IPS-15b (cell line): ENCODE measurements around the gene PC.

Source experiments
- H3K27me3 ChIP-seq: one replicate; pipeline ENCODE4 v1.6.1; 2013; ENCODE audit warnings: low read length; ENCODE audit not compliant: control insufficient read depth, insufficient read depth
- H3K36me3 ChIP-seq: one replicate; pipeline ENCODE4 v1.6.1; 2013; ENCODE audit warnings: low read length; ENCODE audit not compliant: control insufficient read depth, insufficient read depth
- H3K4me1 ChIP-seq: one replicate; pipeline ENCODE4 v1.6.1; 2013; ENCODE audit warnings: mild to moderate bottlenecking, low read length; ENCODE audit not compliant: control insufficient read depth, insufficient read depth
- H3K4me3 ChIP-seq: one replicate; pipeline ENCODE4 v1.5.1; 2013; ENCODE audit warnings: low read depth, low read length
- H3K9ac ChIP-seq: one replicate; pipeline ENCODE4 v1.6.1; 2013; ENCODE audit warnings: low read depth, mild to moderate bottlenecking, low read length
- H3K9me3 ChIP-seq: one replicate; pipeline ENCODE4 v1.6.1; 2013; ENCODE audit warnings: mild to moderate bottlenecking, low read length; ENCODE audit not compliant: control insufficient read depth, insufficient read depth

Gene PC

DNA sequence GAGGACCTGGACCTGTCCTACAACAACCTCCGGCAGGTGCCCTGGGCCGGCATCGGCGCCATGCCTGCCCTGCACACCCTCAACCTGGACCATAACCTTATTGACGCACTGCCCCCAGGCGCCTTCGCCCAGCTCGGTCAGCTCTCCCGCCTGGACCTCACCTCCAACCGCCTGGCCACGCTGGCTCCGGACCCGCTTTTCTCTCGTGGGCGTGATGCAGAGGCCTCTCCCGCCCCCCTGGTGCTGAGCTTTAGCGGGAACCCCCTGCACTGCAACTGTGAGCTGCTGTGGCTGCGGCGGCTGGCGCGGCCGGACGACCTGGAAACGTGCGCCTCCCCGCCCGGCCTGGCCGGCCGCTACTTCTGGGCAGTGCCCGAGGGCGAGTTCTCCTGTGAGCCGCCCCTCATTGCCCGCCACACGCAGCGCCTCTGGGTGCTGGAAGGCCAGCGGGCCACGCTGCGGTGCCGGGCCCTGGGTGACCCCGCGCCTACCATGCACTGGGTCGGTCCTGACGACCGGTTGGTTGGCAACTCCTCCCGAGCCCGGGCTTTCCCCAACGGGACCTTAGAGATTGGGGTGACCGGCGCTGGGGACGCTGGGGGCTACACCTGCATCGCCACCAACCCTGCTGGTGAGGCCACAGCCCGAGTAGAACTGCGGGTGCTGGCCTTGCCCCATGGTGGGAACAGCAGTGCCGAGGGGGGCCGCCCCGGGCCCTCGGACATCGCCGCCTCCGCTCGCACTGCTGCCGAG lies 99.8 kb downstream of the PC start:
- H3K9me3 ChIP-seq = no peaks in the 10 kb centered on the region
- peaks cover 19% of the 10 kb centered on the region for H3K36me3 ChIP-seq
- peaks cover 4% of the 10 kb centered on the region for H3K4me1 ChIP-seq
- H3K4me3 ChIP-seq = no peak overlapping the region
- no peak overlapping the region for H3K9ac ChIP-seq
- no peaks in the 10 kb centered on the region for H3K27me3 ChIP-seq

DNA sequence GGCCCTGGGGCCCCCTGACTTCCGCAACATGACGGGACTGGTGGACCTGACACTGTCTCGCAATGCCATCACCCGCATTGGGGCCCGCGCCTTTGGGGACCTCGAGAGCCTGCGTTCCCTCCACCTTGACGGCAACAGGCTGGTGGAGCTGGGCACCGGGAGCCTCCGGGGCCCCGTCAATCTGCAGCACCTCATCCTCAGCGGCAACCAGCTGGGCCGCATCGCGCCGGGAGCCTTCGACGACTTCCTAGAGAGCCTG lies 100.3 kb downstream of the PC start:
- H3K4me1 ChIP-seq = peaks cover 4% of the 10 kb centered on the region
- H3K4me3 ChIP-seq = no peak overlapping the region
- H3K9me3 ChIP-seq = no peaks in the 10 kb centered on the region
- no peak overlapping the region for H3K9ac ChIP-seq
- peaks cover 18% of the 10 kb centered on the region for H3K36me3 ChIP-seq
- no peaks in the 10 kb centered on the region for H3K27me3 ChIP-seq

DNA sequence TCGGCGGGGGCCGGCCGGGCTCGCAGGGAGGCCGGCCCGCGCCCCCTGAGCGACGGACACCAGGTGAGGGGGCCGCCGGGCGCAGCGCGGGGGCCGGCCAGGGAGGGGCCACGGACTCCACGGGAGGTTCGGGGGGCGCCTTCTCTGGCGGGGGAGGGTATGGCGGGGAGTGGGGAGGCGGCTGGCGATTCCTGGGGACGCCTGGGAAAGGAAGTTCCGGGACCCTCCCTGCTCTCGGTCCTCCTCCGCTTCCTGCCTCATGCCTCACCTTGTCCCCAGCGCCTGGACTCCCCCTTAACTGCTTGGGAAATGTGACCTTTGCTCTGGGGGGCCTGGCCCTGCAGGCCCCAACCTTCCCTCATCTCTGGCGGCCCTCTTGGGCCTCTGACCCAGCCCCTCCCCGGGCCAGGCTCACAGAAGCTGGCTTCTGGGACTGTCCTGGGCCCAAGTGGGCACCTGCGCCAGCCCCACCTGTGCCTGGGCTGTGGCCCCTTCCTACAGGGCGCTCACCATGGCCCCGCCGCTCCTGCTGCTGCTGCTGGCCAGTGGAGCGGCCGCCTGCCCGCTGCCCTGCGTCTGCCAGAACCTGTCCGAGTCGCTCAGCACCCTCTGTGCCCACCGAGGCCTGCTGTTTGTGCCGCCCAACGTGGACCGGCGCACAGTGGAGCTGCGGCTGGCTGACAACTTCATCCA lies 100.8 kb downstream of the PC start:
- Histone ChIP-seq H3K9me3 (no peaks in the 10 kb centered on the region), H3K4me3 (peak overlapping the region; percentile 42), H3K9ac (peak overlapping the region; percentile 81), H3K4me1 (peaks cover 4% of the 10 kb centered on the region), H3K36me3 (peaks cover 16% of the 10 kb centered on the region), H3K27me3 (no peaks in the 10 kb centered on the region)

DNA sequence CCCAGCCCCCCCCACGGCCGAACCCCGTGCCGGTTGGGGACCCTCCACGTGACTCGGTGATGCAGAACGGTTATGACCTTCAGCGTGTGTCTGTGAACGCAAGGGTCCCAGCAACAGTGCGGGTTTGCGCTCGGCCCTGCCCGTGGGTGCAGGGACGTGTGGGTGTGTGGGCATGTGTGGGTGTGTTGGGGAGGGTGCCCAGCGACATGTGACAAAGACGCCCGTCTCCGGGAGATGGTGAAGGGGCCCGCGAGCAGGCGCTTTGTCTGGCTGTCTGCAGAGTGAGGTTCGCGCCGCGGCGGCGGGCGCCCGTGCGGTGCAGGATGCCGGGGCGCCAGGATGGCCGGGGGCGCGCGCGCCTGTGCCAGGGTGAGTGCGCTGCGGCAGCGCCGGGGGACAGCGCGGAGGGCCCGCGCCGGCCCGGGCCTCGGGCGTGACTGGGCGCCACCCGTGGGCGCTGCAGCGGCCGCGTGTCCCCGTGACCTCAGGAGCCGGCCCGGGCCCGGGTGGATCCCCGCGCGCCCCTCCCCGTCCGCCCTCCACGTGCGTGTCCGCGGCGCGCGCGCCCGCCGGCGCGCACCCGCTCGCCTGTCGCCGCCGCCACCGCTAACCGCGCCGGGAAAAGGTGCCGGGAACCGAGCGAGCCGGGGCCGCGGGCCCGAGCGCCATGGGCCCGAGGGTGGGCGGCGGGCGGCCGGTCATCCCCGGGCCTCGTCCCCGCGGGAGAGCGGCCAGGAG lies 101.5 kb downstream of the PC start, which contains the start of gene LRFN4:
Gene LRFN4 (plus strand): TSS at position 569 of the 738 bp plus-strand sequence. CDS start 681 bp downstream, outside the sequence.
- Histone ChIP-seq H3K36me3 (peaks cover 10% of the 10 kb centered on the region), H3K9me3 (no peaks in the 10 kb centered on the region), H3K27me3 (no peaks in the 10 kb centered on the region), H3K4me1 (peaks cover 4% of the 10 kb centered on the region), H3K4me3 (peak within 1 kb of the TSS; percentile 73), H3K9ac (peak within 1 kb of the TSS; percentile 81)

DNA sequence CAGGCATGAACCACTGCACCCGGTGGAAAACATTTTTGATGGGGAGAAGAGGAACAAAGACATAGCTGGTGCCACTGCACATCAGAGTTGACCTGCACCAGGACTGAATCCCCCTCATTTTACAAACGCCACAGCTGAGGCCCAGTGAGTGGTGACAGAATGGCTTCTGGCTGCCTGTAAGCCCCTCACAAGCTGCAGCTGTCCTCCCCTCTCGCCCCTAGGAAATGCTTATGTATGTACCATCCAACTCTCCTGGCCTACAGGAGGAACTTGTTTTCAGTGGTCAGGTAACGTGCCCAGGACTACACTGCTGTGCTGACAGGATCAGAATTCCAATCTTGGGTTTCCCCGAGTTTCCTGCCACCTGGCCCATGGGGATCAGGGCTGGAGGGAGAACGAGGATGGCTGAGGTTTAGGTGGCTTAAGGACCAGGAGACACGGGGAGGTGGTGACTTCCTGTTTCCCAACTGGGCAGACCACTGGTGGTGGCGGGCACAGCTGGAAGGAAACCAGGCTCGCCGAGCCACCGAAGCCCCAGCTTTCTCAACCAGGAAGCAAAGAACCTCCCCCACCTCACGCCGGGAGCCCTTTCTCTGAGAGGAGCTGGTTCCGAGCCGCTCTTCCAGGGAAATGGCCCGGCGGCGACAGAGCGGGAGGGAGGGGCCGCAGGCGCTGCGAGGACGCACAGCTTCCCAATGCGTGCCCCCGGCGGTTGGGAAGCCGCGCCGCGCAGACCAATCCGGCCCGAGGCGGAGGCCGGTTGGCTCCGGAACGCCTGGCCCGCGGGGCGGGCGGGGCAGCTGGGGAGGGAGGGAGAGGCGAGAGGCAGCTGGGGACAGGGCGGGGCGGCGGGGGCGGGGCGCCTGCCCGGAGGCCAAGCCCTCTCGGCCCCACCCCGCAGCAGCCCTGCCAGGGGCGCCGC lies 102.3 kb downstream of the PC start:
- H3K4me3 ChIP-seq = peak overlapping the region; percentile 73
- peaks cover 10% of the 10 kb centered on the region for H3K36me3 ChIP-seq
- no peaks in the 10 kb centered on the region for H3K27me3 ChIP-seq
- no peaks in the 10 kb centered on the region for H3K9me3 ChIP-seq
- peaks cover 4% of the 10 kb centered on the region for H3K4me1 ChIP-seq
- H3K9ac ChIP-seq = peak overlapping the region; percentile 71

DNA sequence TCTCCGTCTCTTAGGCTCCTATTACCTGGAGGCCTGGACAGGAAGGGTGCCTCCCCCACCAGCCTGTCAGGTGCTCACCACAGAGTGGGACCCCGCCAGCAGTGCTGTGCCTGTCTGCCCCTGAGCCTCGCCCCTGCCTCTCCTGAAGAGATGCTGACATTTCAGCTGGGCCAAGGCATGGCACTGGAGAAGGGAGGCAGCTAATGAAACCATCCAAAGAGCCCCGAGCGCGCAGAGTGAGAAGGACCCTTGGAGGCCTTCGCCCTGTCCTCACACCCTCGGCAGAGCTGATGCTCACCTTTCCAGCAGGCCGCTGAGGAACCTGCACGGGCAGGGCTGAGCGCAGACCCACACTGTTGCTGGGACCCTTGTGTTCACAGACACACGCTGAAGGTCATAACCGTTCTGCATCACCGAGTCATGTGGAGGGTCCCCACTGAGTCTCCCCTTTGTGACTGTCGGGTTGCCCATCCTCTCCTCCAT lies 103.4 kb downstream of the PC start:
- H3K27me3 ChIP-seq = no peaks in the 10 kb centered on the region
- H3K9ac ChIP-seq = no peak overlapping the region
- H3K36me3 ChIP-seq = peaks cover 10% of the 10 kb centered on the region
- peaks cover 4% of the 10 kb centered on the region for H3K4me1 ChIP-seq
- no peaks in the 10 kb centered on the region for H3K9me3 ChIP-seq
- H3K4me3 ChIP-seq = no peak overlapping the region

DNA sequence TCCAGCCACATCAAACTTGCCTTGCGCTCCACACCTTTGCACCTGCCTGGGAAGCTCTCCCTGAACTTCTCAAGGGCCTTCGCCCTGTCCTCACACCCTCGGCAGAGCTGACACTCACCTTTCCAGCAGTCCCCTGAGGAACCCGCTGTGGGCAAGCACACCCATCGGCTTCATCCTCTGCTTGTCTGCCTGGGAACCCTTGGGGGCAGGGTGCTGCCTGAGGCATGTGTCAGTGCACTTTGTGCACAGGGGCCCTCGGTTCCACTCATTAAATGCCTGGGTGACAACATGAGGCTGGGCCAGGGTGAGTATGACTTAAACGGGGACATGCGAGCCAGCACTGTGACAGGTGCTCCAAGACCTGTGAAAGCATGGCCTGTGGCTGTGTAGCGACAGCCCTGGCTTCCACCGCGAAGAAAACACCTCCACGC lies 103.9 kb downstream of the PC start:
- no peak overlapping the region for H3K4me3 ChIP-seq
- H3K9ac ChIP-seq = no peak overlapping the region
- H3K4me1 ChIP-seq = peaks cover 4% of the 10 kb centered on the region
- H3K9me3 ChIP-seq = no peaks in the 10 kb centered on the region
- H3K36me3 ChIP-seq = peaks cover 6% of the 10 kb centered on the region
- H3K27me3 ChIP-seq = no peaks in the 10 kb centered on the region

DNA sequence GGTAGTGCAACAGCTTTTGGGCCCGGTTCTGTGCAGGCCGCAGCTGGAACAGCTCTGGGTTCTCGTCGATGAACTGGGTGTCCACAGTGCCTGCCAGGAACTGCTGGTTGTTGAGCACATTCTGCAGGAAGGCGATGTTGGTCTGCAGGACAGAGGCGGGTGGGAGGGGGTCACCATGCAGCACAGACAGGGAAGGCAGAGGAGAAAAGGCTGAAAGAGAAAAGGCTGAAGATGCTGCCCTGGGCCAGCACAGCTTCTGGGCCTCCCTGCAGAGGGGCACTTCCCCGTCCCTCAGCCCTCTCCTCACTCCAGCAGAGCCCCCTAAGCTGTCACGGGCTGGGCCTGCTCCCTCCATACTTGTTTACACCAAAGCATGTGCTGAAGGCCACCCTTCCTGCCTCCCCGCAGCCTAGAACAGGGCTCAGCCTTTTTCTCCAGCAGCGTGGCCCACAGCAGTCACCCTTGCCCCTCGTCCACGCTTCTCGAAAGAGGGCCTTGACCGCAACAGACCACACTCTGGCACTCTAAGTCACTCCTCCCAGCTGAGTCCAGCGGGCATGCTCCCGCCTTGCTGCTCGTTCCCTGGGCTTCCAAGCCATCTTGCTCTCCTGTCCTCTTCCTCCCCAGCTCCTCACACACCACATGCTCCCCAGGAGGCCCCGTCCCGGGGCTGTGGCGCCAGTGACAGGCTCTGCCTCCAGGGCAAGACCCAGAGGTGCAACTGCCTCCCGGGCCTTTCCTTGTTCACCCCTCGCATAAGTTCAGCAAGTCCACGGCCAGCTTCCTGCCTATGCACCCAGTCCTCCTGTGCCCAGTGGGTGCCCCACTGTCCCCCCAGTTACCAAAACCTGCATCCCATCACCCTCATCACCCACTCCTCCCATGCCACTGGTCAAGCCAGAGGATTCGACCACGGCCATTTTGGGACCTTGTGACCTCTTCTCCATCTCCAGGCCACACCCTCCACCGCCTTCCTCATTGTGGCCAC lies 104.6 kb downstream of the PC start:
- no peaks in the 10 kb centered on the region for H3K27me3 ChIP-seq
- no peaks in the 10 kb centered on the region for H3K9me3 ChIP-seq
- peaks cover 4% of the 10 kb centered on the region for H3K4me1 ChIP-seq
- no peak overlapping the region for H3K9ac ChIP-seq
- H3K4me3 ChIP-seq = no peak overlapping the region
- H3K36me3 ChIP-seq = peaks cover 7% of the 10 kb centered on the region

DNA sequence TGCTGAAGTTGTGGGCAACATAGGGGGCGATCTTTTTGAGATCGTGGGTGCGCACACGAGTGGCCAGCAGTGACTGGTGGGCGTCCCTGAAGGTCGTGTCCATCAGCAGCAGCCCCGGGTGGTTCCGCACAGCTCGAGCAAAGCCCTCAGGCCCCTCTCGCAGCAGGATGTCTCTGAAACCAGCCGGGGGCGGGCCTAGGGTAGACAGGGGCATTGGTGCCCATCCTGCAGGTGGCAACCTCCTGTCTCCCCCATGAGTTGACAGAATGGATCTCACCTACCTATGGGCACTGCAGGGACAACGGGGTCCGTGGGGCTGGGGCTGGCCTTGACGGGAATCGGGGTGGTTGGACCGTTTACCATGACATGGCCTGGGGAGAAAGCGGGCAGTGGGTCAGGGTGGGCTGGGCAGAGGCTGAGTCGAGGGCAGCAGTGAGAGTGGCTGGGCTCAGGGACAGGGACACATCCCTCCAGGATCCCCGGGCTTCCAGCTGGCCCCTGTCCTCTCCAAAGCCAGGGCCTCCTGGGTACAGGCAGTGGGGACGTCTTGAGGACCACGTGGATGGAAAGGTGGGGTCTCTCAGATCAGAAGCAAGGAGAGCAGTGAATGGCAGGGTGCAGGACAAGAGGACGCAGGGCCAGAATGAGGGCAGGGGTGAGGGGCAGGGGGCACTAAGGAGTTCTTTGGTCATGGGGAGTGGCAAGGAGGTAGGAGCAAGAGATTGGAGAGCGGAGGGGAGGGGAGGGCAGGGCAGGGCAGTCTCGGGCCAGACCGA lies 105.5 kb downstream of the PC start:
- Histone ChIP-seq H3K4me3 (no peak overlapping the region), H3K9me3 (no peaks in the 10 kb centered on the region), H3K4me1 (peaks cover 4% of the 10 kb centered on the region), H3K9ac (no peak overlapping the region), H3K27me3 (no peaks in the 10 kb centered on the region), H3K36me3 (peaks cover 14% of the 10 kb centered on the region)
